IMR-90 (cell line): Measurements from ENCODE around the gene VWA7. TPM values are rescaled to one million over a fixed set of nuclear protein-coding genes. Genes with fewer than 3 reads are reported as not detected.

ENCODE experiments used
- ATAC-seq: fragments of 200-7000 bp; cut with Tn5 transposase; 2 replicates; pipeline ENCODE4 v1.9.1; 2020; ENCODE audit warnings: low read depth, mild to moderate bottlenecking, moderate library complexity
- BruUV-seq: library from RNA; stranded (reverse); fragments of 400-500 nt; replicated peaks from 2 replicates; lab custom pipeline; 2021; lab: Mats Ljungman, UMichigan
- CTCF ChIA-PET: fragments of 300-600 bp; formaldehyde crosslinking; extraction: SDS; loops from one replicate; lab custom pipeline; 2021; ENCODE audit warnings: antibody characterized with exemption; lab: Yijun Ruan, JAX
- POLR2A ChIA-PET: fragments of 300-600 bp; sonication (Branson Sonifier 250); formaldehyde crosslinking; loops from one replicate; lab custom pipeline; 2022; ENCODE audit warnings: antibody characterized with exemption; ENCODE audit not compliant: unreplicated experiment; lab: Charles Lee
- DNase-seq: peaks from one replicate; pipeline ENCODE4 v3.0.0; 2013
- H2AFZ ChIP-seq: replicated peaks from 2 replicates; pipeline ENCODE3; 2013; ENCODE audit warnings: low read length, mild to moderate bottlenecking; ENCODE audit not compliant: poor library complexity
- H2AK5ac ChIP-seq: 2 replicates; pipeline ENCODE4 v1.6.1; 2013; ENCODE audit warnings: low read depth, low read length, inconsistent platforms
- H2AK9ac ChIP-seq: replicated peaks from 2 replicates; pipeline ENCODE3; 2013; ENCODE audit warnings: mild to moderate bottlenecking, low read depth, low read length, moderate library complexity; ENCODE audit not compliant: poor library complexity
- H2BK120ac ChIP-seq: 2 replicates; pipeline ENCODE4 v1.6.1; 2013; ENCODE audit warnings: low read depth, low read length, inconsistent platforms
- H2BK15ac ChIP-seq: 3 replicates; pipeline ENCODE4 v1.6.1; 2013; ENCODE audit warnings: low read depth, low read length, inconsistent platforms
- H2BK20ac ChIP-seq: 2 replicates; pipeline ENCODE4 v1.6.1; 2013; ENCODE audit warnings: low read depth, mild to moderate bottlenecking, inconsistent platforms, low read length, moderate library complexity
- H2BK5ac ChIP-seq: 2 replicates; pipeline ENCODE4 v1.6.1; 2013; ENCODE audit warnings: mild to moderate bottlenecking, low read depth, low read length, inconsistent platforms; ENCODE audit not compliant: poor library complexity, severe bottlenecking
- H3K14ac ChIP-seq: replicated peaks from 2 replicates; pipeline ENCODE4 v1.6.1; 2013; ENCODE audit warnings: low read depth, low read length, inconsistent platforms
- H3K18ac ChIP-seq: 2 replicates; pipeline ENCODE4 v1.6.1; 2013; ENCODE audit warnings: low read depth, low read length, control low read depth
- H3K23ac ChIP-seq: 2 replicates; pipeline ENCODE4 v1.6.1; 2013; ENCODE audit warnings: low read depth, low read length, inconsistent platforms
- H3K27ac ChIP-seq: 2 replicates; pipeline ENCODE4 v1.5.1; 2013; ENCODE audit warnings: mild to moderate bottlenecking, control low read depth, low read length; ENCODE audit not compliant: insufficient read depth
- H3K27me3 ChIP-seq: 2 replicates; pipeline ENCODE4 v1.6.1; 2013; ENCODE audit warnings: low read length; ENCODE audit not compliant: control insufficient read depth, insufficient read depth
- H3K36me3 ChIP-seq: 2 replicates; pipeline ENCODE4 v1.6.1; 2013; ENCODE audit warnings: low read length, mixed read lengths; ENCODE audit not compliant: control insufficient read depth, insufficient read depth
- H3K4ac ChIP-seq: 2 replicates; pipeline ENCODE4 v1.6.1; 2013; ENCODE audit warnings: low read depth, low read length, inconsistent platforms
- H3K4me1 ChIP-seq: 2 replicates; pipeline ENCODE4 v1.6.1; 2013; ENCODE audit warnings: low read length, mixed read lengths; ENCODE audit not compliant: control insufficient read depth, insufficient read depth
- H3K4me2 ChIP-seq: 2 replicates; pipeline ENCODE4 v1.6.1; 2013; ENCODE audit warnings: low read depth, mild to moderate bottlenecking, control low read depth, low read length, moderate library complexity
- H3K4me3 ChIP-seq: 2 replicates; pipeline ENCODE4 v1.5.1; 2013; ENCODE audit warnings: low read depth, mild to moderate bottlenecking, control low read depth, low read length, moderate library complexity; ENCODE audit not compliant: insufficient read depth
- H3K56ac ChIP-seq: 2 replicates; pipeline ENCODE4 v1.6.1; 2013; ENCODE audit warnings: low read length, inconsistent platforms; ENCODE audit not compliant: insufficient read depth; ENCODE audit errors: extremely low read depth
- H3K79me1 ChIP-seq, 2 experiments: 2 replicates each; pipeline ENCODE4 v1.6.1; 2013; ENCODE audit warnings: low read length in 2 of 2, inconsistent platforms in 1 of 2, low read depth in 1 of 2
- H3K9ac ChIP-seq: 2 replicates; pipeline ENCODE4 v1.6.1; 2013; ENCODE audit warnings: low read depth, low read length, control low read depth
- H3K9me1 ChIP-seq: 2 replicates; pipeline ENCODE4 v1.6.1; 2013; ENCODE audit warnings: low read length, inconsistent platforms; ENCODE audit not compliant: insufficient read depth
- H3K9me3 ChIP-seq: 2 replicates; pipeline ENCODE4 v1.6.1; 2013; ENCODE audit warnings: low read length; ENCODE audit not compliant: control insufficient read depth, insufficient read depth
- H4K20me1 ChIP-seq: 2 replicates; pipeline ENCODE4 v1.6.1; 2013; ENCODE audit warnings: low read length, inconsistent platforms; ENCODE audit not compliant: insufficient read depth
- H4K5ac ChIP-seq: 2 replicates; pipeline ENCODE4 v1.6.1; 2013; ENCODE audit warnings: mild to moderate bottlenecking, low read depth, low read length, control low read depth
- H4K8ac ChIP-seq, 2 experiments: 2 replicates each; pipeline ENCODE4 v1.6.1; 2013; ENCODE audit warnings: low read depth in 2 of 2, low read length in 2 of 2, control low read depth in 1 of 2, inconsistent platforms in 1 of 2
- H4K91ac ChIP-seq: 2 replicates; pipeline ENCODE4 v1.6.1; 2013; ENCODE audit warnings: low read depth, low read length, inconsistent platforms; ENCODE audit not compliant: insufficient read depth
- BHLHE40 ChIP-seq: fragments of 150-350 bp; IDR thresholded peaks from 2 replicates; pipeline ENCODE4 v1.6.1; 2016; ENCODE audit warnings: mild to moderate bottlenecking, low read depth, low read length
- CEBPB ChIP-seq: IDR thresholded peaks from 2 replicates; pipeline ENCODE4 v1.6.1; 2012; ENCODE audit warnings: low read depth, low read length, improper control_type of control experiment
- CHD1 ChIP-seq: IDR thresholded peaks from 2 replicates; pipeline ENCODE4 v1.6.1; 2012; ENCODE audit warnings: low read depth, low read length, improper control_type of control experiment
- ELK1 ChIP-seq: fragments of 150-350 bp; IDR thresholded peaks from 2 replicates; pipeline ENCODE4 v1.6.1; 2016; ENCODE audit warnings: low read depth, mild to moderate bottlenecking, low read length, moderate library complexity, borderline replicate concordance
- FOS ChIP-seq: fragments of 150-350 bp; IDR thresholded peaks from 2 replicates; pipeline ENCODE4 v1.6.1; 2016; ENCODE audit warnings: low read depth, low read length
- MAFK ChIP-seq: IDR thresholded peaks from 2 replicates; pipeline ENCODE4 v1.6.1; 2012; ENCODE audit warnings: low read depth, low read length, improper control_type of control experiment
- MAZ ChIP-seq: IDR thresholded peaks from 2 replicates; pipeline ENCODE4 v1.6.1; 2012; ENCODE audit warnings: low read depth, mild to moderate bottlenecking, low read length, improper control_type of control experiment, moderate library complexity, borderline replicate concordance
- MXI1 ChIP-seq: IDR thresholded peaks from 2 replicates; pipeline ENCODE4 v1.6.1; 2012; ENCODE audit warnings: low read depth, mild to moderate bottlenecking, low read length, moderate library complexity, borderline replicate concordance
- NFE2L2 ChIP-seq: fragments of 150-350 bp; IDR thresholded peaks from 2 replicates; pipeline ENCODE4 v1.6.1; 2016; ENCODE audit warnings: low read depth, mild to moderate bottlenecking, low read length
- POLR2A ChIP-seq: IDR thresholded peaks from 2 replicates; pipeline ENCODE4 v1.6.1; 2012; ENCODE audit warnings: mild to moderate bottlenecking, low read depth, low read length
- RAD21 ChIP-seq: IDR thresholded peaks from 2 replicates; pipeline ENCODE4 v1.6.1; 2012; ENCODE audit warnings: low read length, improper control_type of control experiment
- RCOR1 ChIP-seq: IDR thresholded peaks from 2 replicates; pipeline ENCODE4 v1.6.1; 2012; ENCODE audit warnings: mild to moderate bottlenecking, low read length, improper control_type of control experiment; ENCODE audit not compliant: insufficient replicate concordance
- RFX5 ChIP-seq: IDR thresholded peaks from 2 replicates; pipeline ENCODE4 v1.8.0; 2012; ENCODE audit warnings: low read depth, mild to moderate bottlenecking, low read length, moderate library complexity
- SMC3 ChIP-seq: fragments of 150-350 bp; IDR thresholded peaks from 2 replicates; pipeline ENCODE4 v1.6.1; 2016; ENCODE audit warnings: low read depth, mild to moderate bottlenecking, antibody characterized with exemption, low read length, moderate library complexity
- USF2 ChIP-seq: fragments of 150-350 bp; IDR thresholded peaks from 2 replicates; pipeline ENCODE4 v1.6.1; 2017; ENCODE audit warnings: mild to moderate bottlenecking, antibody characterized with exemption, low read length, low read depth
- WGBS, 2 experiments: methylation state at CpG; one replicate each; pipeline versions ENCODE4 v1.1.5 to v1.1.7; 2013; ENCODE audit warnings: missing lambda C conversion rate in 2 of 2; ENCODE audit not compliant: insufficient read length in 1 of 2; ENCODE audit errors: extremely low coverage in 2 of 2; 5-methylcytosine and 5-hydroxymethylcytosine counted together
- dilution Hi-C: fragments of 300-500 bp; cut with HindIII; formaldehyde crosslinking; loops from one replicate; pipeline ENCODE4 v1.14.3; 2018; ENCODE audit warnings: low sequenced_read_pairs; ENCODE audit not compliant: unreplicated experiment
- in situ Hi-C: fragments of 300-500 bp; cut with MboI; formaldehyde crosslinking; loops from 3 replicates; pipeline ENCODE4 v1.14.3; 2019; ENCODE audit warnings: low sequenced_read_pairs, inconsistent platforms, mixed read lengths
- intact Hi-C: fragments of 100-400 bp; cut with micrococcal nuclease; formaldehyde crosslinking; loops from 2 replicates; pipeline ENCODE4 v1.10.0; 2022
- polyA plus RNA-seq, 3 experiments: library from polyadenylated mRNA; depleted of rRNA; stranded (reverse); fragments of >200 nt; gene quantifications; 2 replicates each; pipeline ENCODE4 v1.2.3, GENCODE V29; 2012; ENCODE audit warnings: low replicate concordance in 1 of 3
- total RNA-seq: library from RNA; depleted of rRNA; stranded (reverse); fragments of >200 nt; gene quantifications from 2 replicates; pipeline ENCODE4 v1.2.3, GENCODE V29; 2012

Gene VWA7
- total and polyA plus RNA-seq, 2 of the 4 experiments (the other 2 are of a cell fraction) = under 0.01 to 1.4 TPM

- no peak for TF ChIP-seq RFX5
These were observed 49.7 kb upstream of the VWA7 start (continued) for GRCh38 chr6:31826793-31827285.

GRCh38 chr6:31825553-31825952, 48.4 kb upstream of the VWA7 start:
- BruUV-seq = no TSS peak
- Histone ChIP-seq H2AK9ac (no peak overlapping the region), H2AFZ (no peak overlapping the region), H3K23ac (no peak overlapping the region), H3K36me3 (no peaks in the 10 kb centered on the region), H3K79me1 (peaks cover 5 to 30% of the 10 kb centered on the region in 2 experiments; a peak in 3 of 4 replicates), H3K4me1 (peaks cover 10% of the 10 kb centered on the region), H2BK5ac (no peak overlapping the region), H3K9ac (no peak overlapping the region), H4K20me1 (peaks cover 9% of the 10 kb centered on the region), H3K4me3 (no peak overlapping the region), H3K18ac (no peak overlapping the region), H3K27ac (no peak overlapping the region), H3K4me2 (no peak overlapping the region), H2AK5ac (no peak overlapping the region), H4K5ac (no peak overlapping the region), H3K9me1 (peaks cover 7% of the 10 kb centered on the region; the same call in 1 of the 2 replicates), H4K91ac (no peak overlapping the region), H3K56ac (no peak overlapping the region), H3K14ac (no peak overlapping the region), H3K27me3 (no peaks in the 10 kb centered on the region), H2BK120ac (no peak overlapping the region), H4K8ac (no peak overlapping the region), H2BK20ac (no peak overlapping the region), H2BK15ac (no peak overlapping the region), H3K9me3 (no peaks in the 10 kb centered on the region), H3K4ac (no peak overlapping the region)
- CTCF ChIA-PET = no interaction called here
- dilution Hi-C loops (no loop called here), in situ Hi-C loops (no loop called here), intact Hi-C loops (loop anchor here (5.0 kb wide), 1 partner anchor 278 kb away; the partner anchor contains the start of genes ATP6V1G2 and NFKBIL1)
- DNase-seq (no peak), ATAC-seq (no peak)
- no CpG with 5 or more reads among the region's 4 CpGs for WGBS, 2 experiments
- POLR2A ChIA-PET = interaction anchor here (0.7 kb wide), 1 partner anchor 18 kb away, joined by 6 read pairs; no protein-coding TSS in a partner anchor
- no peak for TF ChIP-seq USF2
- no peak for TF ChIP-seq SMC3
- TF ChIP-seq CHD1 = no peak
- no peak for TF ChIP-seq RAD21
- no peak for TF ChIP-seq RCOR1
- TF ChIP-seq CEBPB = no peak
- no peak for TF ChIP-seq RFX5
- TF ChIP-seq NFE2L2 = no peak
- TF ChIP-seq POLR2A = no peak
- no peak for TF ChIP-seq BHLHE40
- no peak for TF ChIP-seq FOS
- TF ChIP-seq MAZ = no peak
- no peak for TF ChIP-seq MXI1
- TF ChIP-seq ELK1 = no peak
- TF ChIP-seq MAFK = no peak
